HG02798 (cell line): ENCODE data around the gene POMT1.
"Not testable (repeated sequence)": the region's sequence is repeated elsewhere in the genome, so short reads cannot be mapped to it uniquely, and the experiment has no call there.

Experiments used
- ATAC-seq: cut with Tn5 transposase; IDR thresholded peaks from one replicate; pipeline ENCODE4 v1.9.1; 2021; ENCODE audit warnings: mild to moderate bottlenecking; ENCODE audit not compliant: unreplicated experiment, poor library complexity

The POMT1 gene

DNA sequence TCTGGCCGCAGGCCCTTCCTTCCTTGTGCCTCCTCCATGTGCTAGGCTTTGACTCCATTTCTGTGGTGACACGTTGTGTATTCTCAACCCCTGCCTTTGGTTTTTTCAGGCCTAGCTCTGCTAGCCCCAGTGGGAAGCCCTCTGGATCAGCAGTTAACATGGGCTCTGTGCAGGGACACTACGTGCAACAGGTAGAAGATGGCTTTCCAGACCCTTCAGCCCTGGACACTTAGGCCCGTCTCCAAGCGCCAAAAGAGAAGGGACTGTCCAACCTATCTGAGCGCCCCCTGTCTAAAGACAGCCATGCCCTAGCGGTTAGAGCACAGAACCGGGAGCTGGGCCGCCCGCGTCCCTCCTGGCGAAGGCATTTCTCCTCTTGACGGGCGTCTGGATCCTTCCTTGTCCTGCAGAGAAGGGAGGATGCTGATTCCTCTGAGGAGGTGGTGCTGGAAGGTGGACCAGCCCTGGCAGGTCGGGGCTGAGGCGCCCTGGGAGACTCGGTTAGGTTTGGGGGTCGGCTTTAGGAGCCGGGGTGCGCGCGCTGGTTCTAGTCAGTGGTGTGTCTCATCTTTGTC is 8.3 kb upstream of the POMT1 start:
- no peak for ATAC-seq

DNA sequence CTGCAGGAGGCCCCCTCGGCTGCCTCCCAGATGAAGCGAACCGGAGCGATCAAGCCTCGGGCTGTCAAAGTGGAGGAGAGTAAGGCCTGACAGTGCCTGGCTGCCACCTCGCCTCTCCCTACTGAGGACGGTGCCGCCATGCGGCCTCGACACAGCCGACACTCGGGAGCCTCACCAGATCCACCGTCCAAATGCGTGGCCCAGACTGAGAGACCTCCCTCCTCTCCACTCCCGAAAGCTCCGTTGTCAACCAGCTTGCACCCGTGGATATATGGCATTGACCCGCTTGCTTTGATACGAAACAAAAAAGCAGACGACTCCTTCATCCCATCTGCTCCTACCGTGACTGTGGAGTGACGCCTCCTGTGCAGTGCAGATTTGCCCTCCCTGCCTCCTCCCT is 6.9 kb upstream of the POMT1 start:
- ATAC-seq, result no peak

DNA sequence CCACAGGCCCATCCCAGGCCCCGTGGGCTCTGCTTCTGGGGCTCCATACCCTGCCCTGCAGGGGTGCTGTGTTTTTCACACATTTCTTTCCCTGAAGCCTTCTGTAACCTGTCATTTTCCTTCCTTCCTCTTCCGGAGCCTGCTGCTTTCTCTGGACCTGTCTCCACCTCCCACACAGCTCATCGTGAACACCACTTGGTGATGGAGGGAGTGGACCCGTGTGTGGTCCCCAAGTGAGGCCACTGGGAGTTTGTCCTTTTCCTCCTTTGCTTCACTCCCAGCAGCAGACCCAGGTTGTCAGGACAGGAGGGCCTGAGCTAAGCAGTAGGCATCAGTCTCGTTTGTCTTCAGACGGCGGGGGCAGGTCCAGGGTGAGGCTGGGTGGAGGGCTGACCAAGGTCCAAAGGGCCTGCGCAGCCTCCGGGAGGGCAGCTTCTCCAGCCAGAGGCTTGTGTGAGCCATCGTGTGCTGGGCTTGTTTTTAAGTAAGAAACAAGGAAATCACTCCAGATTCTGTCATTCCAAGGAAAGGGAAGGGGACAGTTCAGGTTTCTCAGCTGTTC is 5.8 kb upstream of the POMT1 start:
- no peak for ATAC-seq

DNA sequence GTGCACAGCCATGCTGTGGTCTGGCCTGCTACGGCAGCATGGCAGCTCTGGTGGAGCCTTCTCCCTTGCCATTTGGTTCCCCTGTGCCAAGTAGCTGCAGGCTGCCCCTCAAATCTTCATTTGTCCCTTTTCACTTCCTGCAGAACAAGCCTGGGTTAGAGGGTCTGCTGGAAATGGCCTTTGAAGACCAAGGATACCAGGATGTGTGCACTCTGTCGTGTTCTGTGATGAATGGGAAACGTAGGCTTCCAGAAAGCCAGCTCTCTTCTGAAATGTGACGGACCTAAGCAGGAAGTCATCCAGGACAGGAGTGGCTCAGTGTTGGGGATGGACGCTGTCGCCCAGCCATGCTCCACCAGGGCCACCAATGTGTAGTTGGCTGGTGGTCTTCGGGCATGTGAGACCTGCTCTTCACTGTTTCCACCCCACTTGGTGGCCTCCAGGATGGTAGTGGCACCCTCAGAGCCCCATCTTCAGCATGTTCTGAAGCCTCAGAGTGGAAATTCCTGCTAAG is 3.4 kb upstream of the POMT1 start:
- ATAC-seq, result no peak

DNA sequence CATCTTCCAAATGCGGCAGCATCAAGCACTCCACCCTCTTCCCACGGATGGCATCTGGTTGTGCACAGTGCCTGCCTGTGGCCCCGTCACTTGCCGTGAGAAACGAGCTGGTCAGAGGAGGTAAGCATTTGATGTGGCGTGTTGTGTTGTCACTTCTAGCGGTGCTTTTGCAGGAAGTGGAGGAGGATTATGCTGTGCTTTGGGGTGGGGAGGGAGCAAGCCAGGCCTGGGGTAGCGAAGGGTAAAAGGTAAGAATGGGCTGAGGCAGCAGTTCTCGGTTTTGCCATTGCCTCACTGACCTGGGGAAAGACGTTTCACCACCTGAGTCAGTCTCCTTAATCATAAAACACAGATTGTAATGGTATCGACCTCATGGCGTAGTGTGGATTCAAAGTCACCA is 2.3 kb upstream of the POMT1 start:
- no peak for ATAC-seq

DNA sequence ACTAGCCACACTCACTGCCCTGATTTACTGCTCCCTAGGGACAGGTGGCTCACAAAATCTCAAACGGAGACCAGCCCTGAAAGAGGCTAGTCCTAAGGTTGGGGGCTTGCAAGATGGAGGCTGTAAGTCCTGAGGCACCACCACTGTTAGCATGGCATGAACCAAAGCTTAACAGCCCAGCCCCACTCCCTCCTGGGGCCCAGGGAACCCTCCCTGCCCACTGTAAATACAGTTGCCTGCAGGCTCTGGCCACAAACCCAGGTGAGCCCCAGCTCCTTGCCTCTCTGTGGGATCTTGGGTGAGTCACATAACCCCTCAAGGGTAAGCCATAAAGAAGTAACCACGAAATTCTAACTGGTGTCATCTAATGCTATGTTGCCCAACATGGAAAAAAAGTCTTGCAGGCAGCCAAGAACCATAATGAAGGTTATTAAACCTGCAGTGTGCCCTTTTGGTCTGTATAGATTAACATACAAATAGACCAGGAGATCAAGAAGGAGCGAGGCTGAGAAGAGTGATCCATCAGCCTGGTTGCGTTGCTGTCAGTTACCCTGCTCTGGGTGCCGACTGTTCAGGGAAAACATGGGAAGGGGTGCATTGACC is 1.7 kb upstream of the POMT1 start:
- ATAC-seq, result no peak

DNA sequence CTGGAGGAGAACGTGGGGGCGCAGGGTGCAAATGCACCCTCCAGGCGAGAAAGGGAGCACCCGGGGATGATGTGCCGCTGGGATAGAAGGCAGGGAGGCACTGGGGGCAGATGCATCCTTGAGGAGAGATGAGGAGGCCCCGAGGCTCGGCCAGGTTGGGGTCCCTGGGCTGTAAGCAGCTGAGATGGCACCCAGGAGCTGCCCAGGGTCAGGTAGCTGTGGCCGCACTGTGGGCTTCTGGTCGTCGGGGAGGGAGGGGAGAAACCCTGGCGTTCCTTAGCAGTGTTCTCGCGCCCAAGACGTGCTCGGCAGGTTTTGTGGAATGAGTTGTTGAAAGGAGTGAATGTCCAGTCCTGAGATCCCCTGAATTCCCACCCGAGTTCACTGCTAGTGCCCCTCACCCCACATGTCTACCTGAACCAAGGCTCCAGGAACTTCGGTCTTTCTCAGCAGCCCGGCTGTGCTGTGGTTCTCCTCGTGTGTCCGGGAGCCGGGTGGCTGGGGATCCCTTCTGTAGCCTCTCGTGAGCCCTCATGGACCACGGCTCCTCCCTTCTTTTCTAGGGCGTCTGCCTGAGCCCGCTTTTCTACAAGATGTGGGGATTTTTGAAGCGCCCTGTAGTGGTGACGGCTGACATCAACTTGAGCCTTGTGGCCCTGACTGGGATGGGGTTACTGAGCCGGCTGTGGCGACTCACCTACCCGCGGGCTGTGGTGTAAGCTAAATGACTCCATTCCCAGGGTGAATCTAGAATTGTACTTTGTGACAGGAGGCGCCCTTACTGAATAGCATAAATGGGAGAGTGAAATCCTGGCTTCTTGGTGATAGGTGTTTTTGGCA is 1.1 kb downstream of the POMT1 start:
- ATAC-seq, result no peak

DNA sequence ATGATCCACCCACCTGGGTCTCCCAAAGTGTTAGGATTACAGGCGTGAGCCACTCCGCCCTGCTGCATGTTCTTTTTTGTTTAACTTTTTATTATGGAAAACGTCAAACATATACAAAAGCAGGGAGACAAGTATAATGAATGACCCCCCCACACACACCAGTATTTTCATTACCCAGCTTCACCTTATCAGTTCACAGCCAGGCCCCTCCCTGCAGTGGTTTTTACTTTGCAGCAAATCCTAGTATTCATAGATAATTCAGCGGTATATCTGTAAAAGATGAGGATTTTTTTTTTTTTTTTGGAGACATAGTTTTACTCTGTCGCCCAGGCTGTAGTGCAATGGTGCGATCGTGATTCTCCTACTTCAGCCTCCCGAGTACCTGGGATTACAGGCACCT is 2.3 kb downstream of the POMT1 start:
- ATAC-seq, result no peak

DNA sequence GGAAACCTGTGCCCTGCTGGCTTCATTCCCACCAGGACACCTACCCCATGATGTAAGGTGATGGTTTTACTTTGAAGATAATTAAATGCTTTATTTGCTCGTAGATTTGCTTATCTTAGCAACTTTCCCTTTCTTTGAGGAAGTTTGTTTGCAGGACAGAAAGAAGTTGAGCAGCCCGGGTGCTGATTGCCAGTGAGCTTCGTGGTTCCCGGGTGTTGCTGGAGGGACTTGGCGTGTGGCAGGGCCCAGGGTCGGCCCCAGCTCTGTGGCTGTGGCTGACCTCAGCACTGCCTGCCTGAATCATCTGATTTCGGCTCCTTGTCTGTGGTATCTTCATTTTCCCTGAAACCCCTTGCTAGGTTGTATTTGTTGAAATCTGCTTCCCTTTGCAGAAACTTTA is 8.7 kb downstream of the POMT1 start:
- no peak for ATAC-seq

DNA sequence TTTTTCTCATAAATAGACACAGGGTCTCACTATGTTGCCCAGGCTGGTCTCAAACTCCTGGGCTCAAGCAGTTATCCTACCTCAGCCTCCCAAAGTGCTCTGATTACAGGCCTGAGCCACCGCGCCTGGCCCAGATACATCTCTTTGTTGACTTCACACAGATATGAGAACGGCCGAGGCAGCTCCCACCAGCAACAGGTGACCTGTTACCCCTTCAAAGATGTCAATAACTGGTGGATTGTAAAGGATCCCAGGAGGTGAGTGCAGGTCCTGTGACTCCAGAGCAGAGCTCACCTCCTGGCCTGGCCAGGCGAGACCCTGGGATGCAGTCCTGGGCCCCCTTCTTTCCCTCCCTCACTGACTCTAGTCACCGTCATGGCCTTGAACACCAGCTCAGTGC is 9.2 kb downstream of the POMT1 start:
- ATAC-seq, result no peak

DNA sequence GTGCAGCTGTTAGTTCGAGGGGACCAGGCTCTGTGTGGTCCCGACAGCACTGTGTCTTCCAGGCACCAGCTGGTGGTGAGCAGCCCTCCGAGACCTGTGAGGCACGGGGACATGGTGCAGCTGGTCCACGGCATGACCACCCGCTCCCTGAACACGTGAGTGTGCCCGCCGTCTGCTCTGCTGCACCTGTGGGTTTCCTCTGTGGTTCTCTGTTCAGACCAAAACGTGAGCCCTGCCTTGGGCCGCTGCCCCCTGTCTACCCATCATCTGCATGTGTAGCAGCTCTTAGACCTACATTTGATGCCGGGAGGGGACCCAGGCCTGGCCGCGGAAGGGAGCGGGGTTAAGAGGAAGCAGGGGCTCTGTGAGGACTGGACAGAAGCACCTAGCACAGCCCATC is 10.5 kb downstream of the POMT1 start:
- ATAC-seq, result no peak

DNA sequence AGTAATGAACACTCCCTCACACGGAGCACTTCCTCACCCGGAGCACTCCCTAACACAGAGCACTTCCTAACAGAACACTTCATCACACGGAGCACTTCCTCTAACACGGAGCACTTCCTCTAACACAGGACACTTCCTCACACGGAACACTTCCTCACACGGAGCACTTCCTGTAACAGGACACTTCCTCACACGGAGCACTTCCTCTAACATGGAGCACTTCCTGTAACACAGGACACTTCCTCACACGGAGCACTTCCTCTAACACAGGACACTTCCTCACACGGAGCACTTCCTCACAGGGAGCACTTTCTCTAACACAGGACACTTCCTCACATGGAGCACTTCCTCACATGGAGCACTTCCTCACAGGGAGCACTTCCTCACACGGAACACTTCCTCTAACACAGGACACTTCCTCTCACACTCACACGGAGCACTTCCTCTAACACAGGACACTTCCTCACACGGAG is 12.9 kb downstream of the POMT1 start:
- ATAC-seq, result not testable (repeated sequence)

DNA sequence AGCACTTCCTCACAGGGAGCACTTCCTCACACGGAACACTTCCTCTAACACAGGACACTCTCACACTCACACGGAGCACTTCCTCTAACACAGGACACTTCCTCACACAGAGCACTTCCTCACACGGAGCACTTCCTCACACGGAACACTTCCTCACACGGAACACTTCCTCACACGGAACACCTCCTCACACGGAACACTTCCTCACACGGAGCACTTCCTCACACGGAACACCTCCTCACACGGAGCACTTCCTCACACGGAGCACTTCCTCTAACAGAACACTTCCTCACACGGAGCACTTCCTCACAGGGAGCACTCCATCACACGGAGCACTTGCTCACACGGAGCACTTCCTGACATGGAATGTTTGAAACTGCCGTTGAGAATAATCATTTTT is 13.4 kb downstream of the POMT1 start:
- ATAC-seq, result no peak

DNA sequence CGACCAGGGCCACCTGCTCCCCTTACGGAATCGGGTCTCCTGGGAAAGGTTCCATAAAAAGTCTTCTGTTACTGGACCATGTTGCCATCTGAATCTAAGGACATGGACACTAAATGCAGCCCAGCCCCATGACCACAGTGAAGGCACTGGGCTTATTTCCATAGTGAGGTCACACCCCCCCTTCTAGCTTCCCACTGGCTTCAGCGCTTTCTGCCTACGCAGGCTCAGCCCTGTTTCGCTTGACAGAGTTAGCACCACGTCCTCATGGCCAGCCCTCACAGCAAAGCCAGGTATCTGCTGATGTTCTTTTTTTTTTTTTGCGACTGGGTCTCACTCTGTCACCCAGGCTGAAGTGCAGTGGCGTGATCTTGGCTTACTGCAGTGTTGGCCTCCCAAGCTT is 14.2 kb downstream of the POMT1 start:
- no peak for ATAC-seq

DNA sequence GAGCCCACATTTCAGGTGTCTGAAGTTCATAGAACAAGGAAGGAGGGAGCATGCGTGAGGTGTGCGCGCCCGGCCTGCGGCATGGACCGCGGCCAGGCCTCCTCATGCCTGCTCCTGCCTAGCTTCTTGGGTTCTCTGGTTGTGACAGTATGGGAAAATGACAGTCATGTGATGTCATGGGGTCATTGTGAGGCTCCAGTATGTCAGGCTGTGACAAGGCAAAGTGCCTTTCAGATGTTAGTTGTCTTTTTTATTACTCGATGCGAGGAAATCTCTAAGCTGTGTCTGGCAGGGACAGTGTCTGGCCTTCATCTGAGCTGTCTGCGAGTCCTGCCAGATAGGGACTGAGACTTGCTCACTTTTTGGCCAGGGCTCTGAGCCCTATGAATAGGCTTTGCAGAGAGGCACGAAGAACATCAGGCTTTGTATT is 15.1 kb downstream of the POMT1 start:
- ATAC-seq, result no peak

DNA sequence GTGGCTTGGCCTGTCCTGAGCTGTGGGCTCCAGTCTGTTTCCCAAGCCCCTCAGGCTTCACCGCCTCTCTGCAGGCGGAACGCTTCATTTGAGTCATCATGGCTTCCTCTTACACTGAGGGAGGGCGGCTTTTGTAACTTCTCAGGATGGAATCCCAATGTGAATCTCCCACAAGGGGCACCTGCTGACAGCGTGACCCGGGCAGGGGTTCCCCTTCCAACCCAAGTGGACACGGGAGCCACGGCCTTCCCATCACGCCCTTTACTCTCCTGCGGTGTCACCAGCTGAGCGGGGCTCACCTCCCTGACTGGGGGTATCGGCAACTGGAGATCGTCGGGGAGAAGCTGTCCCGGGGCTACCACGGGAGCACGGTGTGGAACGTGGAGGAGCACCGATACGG is 15.8 kb downstream of the POMT1 start:
- ATAC-seq, result no peak

DNA sequence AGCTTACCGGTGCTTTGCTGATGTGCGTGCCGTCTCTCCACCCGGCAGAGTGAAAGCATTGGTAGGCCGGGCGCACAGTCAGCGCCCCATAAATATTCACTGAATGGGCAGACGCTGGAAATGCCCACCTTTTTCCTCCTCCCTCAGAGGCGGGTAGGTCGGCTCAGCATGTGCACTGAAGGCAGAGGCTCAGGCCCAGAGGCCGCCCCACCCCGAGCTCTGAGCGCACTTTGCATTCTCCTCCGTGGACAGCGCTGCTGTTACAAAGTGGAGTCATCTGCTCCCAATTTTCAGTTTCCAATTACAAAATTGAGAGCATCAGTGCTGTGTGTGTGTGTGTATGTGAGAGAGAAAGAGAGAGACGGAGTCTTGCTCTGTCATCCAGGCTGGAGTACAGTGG is 17.8 kb downstream of the POMT1 start:
- no peak for ATAC-seq

DNA sequence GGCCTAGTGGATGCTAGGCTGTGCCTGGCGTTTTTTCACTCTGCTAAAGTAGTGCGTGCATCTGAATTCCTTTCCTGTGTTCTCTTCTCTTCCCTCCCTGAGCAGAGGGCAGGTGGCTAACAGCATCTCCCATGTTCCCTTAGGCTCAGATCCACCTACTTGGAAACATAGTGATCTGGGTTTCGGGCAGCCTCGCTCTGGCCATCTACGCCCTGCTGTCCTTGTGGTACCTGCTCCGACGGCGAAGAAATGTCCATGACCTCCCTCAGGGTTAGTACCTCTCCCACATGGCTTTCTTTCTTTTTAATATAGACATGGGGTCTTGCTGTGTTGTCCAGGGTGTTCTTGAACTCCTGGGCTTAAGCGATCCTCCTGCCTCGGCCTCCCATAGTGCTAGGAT is 18.5 kb downstream of the POMT1 start:
- no peak for ATAC-seq

DNA sequence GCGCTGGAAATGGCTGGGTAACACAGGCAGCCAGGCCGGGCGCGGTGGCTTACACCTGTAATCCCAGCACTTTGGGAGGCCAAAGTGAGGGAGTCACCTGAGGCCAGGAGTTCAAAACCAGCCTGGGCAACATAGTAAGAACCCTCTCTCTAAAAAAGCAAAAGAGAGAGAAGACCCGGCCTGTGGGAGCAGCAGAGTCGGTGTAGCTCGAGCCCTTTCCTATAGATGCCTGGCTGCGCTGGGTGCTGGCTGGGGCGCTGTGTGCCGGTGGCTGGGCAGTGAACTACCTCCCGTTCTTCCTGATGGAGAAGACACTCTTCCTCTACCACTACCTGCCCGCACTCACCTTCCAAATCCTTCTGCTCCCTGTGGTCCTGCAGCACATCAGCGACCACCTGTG is 19.1 kb downstream of the POMT1 start:
- no peak for ATAC-seq

DNA sequence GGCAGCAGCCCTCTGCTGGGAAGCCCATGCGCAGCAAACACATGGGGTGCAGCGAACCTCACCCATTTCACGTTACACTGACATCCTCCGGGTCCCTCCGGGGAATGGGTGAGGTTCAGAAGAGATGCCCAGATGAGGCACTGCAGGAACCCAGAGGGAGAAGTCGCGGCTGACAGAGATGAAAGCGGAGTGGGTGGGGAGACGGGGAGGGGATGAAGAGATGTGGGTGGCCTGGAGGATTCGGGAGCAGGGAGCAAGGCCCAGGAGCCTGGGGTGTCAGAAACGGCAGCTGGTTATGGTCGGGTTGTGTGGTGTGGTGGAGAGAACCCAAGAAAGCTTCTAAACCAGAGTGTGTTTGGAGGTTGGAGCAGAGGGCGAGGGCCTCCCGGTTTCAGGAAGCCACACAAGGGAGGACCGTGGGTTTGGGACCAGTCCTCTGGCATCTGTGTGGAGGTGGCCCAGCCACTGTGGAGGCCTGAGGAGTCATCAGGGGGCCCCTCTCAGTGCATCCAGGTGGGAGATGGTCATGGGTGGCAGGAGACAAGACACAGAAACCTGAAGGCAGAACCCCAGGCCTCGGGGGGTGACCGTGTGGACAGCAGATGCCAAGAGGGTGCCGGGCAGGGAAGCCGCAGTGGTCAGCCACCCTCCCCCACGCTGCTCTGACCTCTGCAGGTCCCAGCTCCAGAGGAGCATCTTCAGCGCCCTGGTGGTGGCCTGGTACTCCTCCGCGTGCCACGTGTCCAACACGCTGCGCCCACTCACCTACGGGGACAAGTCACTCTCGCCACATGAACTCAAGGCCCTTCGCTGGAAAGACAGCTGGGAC is 19.8 kb downstream of the POMT1 start:
- ATAC-seq, result no peak
